GM18951 (cell line): Measurements from ENCODE around the gene STOML3.

Source experiments
- POLR2A ChIP-seq: IDR thresholded peaks from 4 replicates; pipeline ENCODE4 v1.6.1; 2011; ENCODE audit warnings: mild to moderate bottlenecking; ENCODE audit not compliant: insufficient read length, insufficient read depth; ENCODE audit errors: extremely low read depth
- in situ Hi-C: fragments of 300-500 bp; cut with MboI; formaldehyde crosslinking; loops from one replicate; pipeline ENCODE4 v1.12.0; 2022; ENCODE audit warnings: low sequenced_read_pairs, mixed read lengths, inconsistent platforms; ENCODE audit not compliant: unreplicated experiment

Gene STOML3

GRCh38 chr13:38969187-38969586 lies 21.4 kb downstream of the STOML3 start:
- TF ChIP-seq POLR2A: no peak
- in situ Hi-C loops: no loop called here

GRCh38 chr13:38967446-38967845 lies 23.2 kb downstream of the STOML3 start:
- in situ Hi-C loops: no loop called here
- TF ChIP-seq POLR2A: no peak

DNA sequence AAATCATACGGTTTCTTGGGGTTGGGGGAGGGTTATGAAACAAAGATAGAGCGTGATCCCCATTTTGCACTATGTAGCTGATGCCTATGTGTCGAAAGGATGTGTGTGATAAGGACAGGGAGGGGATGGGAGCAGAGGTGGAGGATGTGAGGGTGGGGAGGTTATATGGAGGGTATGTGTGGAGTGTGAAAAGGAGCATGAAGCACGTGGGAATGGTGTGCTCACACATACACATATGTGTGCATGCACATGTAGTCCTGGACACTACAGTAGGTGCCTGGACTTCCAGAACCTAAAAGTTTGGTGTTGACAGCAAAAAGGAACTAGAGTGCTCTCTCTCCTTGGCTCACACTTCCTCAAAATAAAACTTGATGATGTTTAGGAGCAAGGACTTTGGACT lies 25.4 kb downstream of the STOML3 start:
- no peak for TF ChIP-seq POLR2A
- in situ Hi-C loops: no loop called here

- in situ Hi-C loops: no loop called here
- no peak for TF ChIP-seq POLR2A
These were observed 30.5 kb downstream of the STOML3 start for GRCh38 chr13:38960175-38960574.

GRCh38 chr13:38957794-38958592 lies 32.6 kb downstream of the STOML3 start:
- in situ Hi-C loops: no loop called here
- no peak for TF ChIP-seq POLR2A

- TF ChIP-seq POLR2A: no peak
- in situ Hi-C loops: no loop called here
These were observed 35.8 kb downstream of the STOML3 start for GRCh38 chr13:38954844-38955243.

DNA sequence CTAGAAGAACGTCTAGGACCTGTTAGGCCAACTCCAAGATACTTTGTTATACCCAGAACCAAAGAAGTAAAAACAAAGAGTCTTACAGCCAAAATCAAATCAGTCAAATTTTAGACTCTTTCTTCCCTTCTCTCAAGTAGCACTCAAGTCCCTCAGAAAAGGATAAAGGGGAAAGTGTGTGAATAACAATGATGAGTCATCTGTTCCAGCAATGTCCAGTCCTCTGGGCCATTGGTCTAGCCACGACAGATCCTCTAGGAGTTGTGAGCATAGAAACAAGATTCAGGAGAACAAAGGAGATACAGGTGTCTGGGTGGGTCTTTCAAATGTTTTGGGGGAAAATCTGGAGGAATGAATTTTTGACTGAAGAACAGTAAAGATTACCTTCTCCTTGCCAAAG lies 36.3 kb downstream of the STOML3 start:
- in situ Hi-C loops: no loop called here
- no peak for TF ChIP-seq POLR2A

GRCh38 chr13:38952827-38953226 lies 37.8 kb downstream of the STOML3 start:
- TF ChIP-seq POLR2A: no peak
- in situ Hi-C loops: no loop called here

GRCh38 chr13:38951525-38952313 lies 38.9 kb downstream of the STOML3 start:
- in situ Hi-C loops: no loop called here
- no peak for TF ChIP-seq POLR2A

DNA sequence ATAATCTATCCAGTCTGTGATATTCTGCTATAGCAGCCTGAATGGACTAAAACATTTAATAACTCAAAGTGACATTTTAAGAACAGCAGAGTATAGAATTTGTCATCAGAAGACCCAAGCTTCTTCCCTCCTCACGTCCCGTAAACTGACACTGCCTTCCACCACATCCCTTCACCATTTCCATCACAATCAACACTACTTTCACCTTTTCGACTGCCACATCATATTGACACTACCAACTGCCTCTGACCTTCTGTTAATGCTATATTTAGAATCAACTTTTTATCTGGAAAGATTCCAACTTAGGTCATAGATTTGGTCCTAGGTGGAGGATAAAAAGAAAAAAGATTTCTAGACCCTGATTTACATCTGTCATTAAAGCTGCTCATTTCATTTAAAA lies 39.6 kb downstream of the STOML3 start:
- in situ Hi-C loops: no loop called here
- no peak for TF ChIP-seq POLR2A

DNA sequence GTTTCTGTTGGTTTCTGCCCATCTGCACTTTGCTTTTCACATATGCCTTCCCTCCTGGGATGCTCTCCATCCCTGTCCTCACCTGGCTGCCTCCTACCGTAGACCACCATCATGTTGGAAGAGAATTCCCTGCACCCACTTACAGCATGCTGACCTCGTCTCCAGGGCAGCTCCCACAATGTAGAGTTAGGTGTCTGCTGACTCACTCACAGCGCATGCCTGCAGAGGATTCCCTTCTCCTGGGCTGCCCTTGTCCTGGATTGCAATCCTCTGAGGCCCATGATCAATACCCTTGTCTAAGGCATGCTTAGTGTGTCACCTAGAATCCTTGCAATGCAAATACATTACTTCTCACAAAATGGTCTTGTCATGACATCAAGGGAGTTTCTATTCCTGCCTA lies 43.6 kb downstream of the STOML3 start:
- in situ Hi-C loops: no loop called here
- no peak for TF ChIP-seq POLR2A

DNA sequence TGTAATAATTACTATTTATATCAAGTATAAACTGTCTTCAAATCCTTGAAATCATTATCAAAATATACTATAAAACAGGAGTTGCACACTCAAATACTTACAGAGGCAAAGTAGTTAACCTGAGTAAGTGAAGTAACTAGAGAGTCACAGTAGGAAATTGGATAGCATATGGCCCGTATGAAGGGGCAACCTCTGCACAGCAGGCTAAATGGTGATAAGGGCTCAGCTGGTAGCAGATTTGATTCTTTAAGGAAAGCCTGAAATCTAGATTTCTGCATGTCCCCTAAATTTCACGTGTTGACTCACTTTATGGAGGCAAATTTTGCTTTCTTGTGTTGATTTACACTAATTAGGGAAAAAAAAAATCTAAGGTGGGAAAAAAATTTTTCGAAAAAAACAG lies 46.4 kb downstream of the STOML3 start:
- in situ Hi-C loops: no loop called here
- TF ChIP-seq POLR2A: no peak

DNA sequence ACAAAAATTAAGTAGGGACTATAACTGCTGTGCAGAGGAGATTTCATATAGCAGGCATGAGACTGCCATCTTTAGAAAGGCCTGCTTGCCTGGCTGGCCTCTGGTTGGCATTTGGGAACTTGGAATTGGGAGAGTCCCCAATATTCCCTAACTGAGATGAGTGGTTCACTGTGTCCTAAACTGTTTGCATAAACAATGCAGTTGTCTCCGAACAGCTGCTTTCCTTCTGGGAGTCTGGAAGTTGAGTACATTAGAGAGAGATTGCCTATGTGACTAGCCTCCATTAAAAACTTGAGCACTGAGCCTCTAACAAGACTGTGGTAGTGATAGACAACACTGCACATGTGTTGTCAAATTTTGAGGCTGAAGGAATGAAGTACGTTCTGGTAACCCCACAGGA lies 47.4 kb downstream of the STOML3 start:
- TF ChIP-seq POLR2A: no peak
- in situ Hi-C loops: no loop called here

GRCh38 chr13:38941353-38941945 lies 49.2 kb downstream of the STOML3 start:
- no peak for TF ChIP-seq POLR2A
- in situ Hi-C loops: no loop called here

DNA sequence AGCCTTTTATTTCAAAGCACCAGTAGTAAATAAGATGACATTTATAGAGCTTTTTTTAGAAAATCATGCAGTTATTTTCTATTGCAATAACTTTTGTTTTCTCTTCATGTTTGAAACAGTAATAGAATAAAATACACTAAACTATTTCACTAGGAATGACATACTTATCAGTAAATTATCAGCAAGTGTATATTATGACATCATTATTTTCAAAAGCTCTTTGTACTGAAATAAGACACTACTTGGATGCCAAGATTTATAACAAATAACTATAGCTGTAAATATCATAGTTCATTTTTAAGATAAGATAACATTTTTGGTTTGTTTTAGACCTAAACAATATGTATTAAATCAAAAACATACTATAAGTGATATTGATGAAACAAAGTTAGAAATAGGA lies 56.8 kb downstream of the STOML3 start:
- in situ Hi-C loops: no loop called here
- no peak for TF ChIP-seq POLR2A
